Epidermal melanocyte (primary cell): ENCODE data around the gene PHLDB2.

Experiments
- DNase-seq: peaks from one replicate; pipeline ENCODE4 v3.0.0; 2011; ENCODE audit warnings: low spot score; ENCODE audit not compliant: insufficient read length

PHLDB2 gene

DNA sequence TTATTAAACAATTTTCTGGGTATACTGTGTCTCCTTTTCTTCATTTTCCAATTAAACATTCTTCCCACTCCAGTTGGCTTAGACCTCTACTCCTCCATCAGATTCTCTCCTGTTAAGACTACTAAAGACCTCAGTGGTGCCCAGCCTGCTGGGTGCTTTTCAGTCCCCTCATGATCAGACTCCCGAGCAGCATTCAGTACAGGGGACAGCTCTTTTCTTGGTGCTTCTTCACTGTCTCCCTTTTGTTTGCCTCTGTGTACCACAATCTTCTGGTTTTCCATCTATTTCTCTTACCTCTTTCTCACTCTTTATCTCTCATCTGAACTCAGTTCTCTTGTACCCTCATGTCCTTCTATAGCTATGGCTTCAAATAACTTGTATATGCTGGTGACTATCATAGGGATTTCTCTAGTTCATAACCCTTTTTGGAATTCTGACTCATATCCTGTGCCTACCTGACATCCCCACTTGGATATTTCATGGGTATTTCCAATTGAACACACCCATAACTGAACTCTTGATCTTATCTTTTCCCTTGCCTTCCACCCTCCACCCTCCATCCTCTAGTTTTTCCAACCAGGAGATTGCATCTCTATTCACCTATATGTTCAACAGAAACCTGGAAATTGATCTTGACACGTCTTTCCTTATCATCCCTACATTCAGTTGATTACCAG lies 64.2 kb downstream of the PHLDB2 start:
- DNase-seq, result no peak

DNA sequence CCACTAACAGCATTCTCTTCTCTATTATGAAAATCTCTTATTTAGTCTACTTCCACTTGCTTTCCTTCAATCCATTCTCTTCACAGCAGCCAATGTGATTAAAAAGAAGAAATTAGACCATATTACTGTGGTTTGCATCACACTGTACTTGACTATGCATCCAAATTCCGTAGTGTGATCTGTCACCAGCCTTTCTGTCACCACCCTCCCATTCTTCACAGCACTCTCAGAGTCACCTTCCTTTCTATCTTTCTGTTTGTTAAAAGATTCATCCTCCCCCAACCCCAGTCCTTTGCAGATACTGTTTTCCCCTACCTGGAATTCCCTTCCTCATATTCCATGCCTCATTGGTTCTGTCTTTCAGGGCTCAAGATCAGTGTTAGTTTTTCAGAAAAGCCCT lies 64.7 kb downstream of the PHLDB2 start:
- DNase-seq, result no peak

DNA sequence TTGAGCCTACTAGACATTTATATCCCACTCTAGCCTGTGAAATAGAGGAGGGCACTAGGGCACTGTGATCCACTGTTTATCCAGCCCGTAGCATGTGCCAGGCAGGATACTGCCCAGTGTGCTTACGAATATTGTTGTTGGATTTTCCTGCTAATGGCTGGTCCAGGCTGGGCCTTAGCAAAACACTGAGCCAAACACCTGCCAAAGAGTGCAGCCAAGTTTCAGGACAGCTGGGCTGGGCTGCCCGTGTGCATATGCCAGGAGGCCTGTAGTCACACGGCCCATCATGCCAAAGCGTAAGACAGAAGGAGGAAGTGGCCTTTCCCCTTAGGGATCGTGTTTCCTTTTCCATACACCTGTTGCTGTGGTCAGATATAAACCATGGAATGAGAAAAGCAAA lies 65.2 kb downstream of the PHLDB2 start:
- DNase-seq, result no peak

DNA sequence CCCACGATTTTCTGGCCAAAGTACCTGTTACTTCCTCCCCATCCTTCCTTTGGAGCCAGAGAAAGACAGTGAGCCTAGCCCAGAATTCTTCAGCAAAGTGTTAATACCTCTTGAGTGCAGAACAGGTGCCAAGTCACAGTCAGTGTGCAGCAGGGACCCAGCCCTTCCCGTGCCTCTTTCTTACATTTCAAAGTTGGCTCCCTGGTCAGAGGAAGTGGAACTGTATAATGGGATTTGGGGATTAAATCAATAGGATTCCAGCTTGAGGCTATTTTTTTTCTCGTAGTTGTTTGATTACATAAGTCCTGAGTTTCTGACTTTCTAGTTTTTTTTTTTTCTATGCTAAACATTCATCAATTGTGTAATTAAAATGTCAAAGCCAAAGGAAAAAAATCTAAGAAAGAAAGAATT lies 67.2 kb downstream of the PHLDB2 start:
- no peak for DNase-seq

DNA sequence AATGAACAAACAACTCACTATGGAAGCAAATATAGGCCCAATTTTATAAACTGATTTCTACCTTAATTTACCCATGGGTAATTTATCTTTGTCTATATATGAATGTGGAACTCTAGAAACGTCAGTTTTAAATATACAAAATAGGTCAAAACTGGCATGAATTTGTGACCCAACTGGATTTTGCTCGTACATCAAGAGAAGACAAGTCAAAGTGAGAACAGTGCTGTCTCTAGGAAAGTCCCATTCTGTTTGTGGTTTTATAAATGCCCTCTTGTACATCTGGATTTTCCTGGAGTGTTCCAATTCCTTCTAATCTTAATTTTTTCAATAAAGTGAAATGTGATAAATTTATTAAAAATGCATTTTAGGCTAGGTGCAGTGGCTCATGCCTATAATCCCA lies 69.5 kb downstream of the PHLDB2 start:
- DNase-seq, result no peak

DNA sequence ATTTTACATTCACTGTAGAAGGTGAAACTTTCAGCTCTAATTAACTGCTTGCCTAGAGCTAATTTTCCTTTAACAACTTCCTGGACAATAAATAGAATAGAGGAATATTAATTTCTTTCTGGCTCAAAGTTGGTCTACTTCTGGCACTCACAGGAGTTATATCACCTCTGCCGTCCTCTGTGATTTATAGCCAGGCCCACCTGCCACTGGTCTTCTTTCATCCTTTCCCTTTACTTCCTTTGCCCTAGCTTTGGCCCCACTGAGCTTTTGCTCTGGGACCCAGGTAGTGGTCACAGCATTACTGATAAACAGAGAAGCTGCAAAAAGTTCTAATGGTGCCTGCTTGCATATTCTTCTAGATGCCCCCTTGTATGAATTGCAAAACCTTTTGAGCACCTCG lies 70.4 kb downstream of the PHLDB2 start:
- no peak for DNase-seq

DNA sequence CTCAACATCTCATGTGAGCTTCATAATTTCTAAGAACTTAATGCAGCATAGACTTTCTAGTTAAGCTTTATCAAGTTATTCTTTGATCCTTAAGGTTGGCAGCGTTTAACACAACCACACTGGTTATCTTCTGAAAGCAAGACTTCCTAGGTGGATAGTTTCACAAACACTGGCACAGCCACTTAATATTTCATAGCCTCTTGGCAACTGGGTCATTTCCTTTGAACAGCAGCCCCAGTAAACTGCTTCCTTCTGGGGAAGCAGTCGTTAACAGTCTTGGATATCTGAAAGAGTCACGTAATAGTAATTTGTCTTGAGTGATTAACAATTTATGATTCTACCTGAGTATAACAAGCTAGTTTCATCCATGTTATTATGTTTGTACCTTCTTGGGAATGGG lies 73.9 kb downstream of the PHLDB2 start:
- DNase-seq, result no peak

DNA sequence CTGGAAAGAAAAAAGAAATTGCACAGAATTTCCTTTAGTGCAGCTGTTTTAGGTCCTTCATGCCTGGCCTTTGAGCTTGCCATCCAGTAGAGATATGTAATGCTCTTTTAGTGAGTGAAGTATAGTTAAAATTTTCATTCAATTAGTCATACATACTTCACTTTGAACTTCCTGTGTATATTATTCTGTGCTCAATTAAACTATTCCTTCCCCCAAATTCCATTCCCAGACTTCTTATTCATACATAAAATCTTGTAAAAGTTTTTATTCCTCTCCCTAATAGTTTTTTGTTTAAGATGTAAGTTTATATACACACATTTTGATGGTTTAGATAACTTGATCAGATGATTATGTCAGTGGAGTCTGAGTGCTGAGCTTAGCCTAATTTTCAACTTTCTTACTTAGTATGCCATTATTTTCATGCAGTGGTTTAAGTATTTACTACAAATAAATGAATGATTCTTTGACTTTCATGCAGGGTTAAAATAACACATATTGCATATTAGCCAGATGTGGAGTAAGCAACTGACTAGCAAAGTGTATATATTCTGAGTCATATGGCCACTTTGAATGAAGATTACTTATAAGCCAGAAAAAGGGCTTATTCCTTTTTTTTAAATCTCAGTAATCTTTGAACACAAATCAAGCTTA lies 77.3 kb downstream of the PHLDB2 start:
- peak; percentile 49 for DNase-seq

DNA sequence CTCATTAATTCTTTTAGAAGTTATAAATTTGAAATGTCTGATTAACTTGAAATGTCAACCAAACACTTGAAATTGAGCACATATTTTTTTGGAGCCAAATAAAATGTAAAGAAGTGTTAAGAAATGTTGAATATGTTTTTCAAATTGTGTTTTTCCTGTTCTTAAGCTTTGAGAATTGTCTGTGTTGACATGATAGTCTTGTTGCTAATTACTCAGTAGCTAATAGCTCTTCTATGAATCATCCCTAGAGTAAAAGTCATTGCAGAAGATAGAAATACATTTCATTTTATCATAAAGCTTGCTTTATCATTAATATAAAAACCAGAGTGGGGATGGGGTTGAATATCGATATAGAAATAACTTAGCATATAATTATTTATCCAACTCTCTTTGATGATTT lies 77.9 kb downstream of the PHLDB2 start:
- no peak for DNase-seq

DNA sequence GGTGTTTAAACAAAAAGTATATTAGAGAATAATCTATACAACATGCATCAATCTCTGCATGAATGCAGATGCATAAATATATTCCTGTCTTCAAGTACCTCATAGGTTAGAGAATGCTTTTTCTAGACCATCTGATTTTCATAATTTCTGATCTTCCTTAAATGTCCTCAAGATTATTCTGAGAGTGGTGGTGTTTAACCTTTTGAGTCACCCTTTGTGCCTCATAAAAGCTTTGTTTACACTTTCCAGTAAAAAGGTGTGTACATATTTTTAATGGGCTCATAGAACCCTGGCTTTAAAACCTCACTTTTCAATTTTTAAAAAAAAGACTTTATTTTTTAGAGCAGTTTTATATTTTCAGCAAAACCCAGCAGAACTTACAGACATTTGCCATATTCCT lies 78.8 kb downstream of the PHLDB2 start:
- DNase-seq, result no peak

DNA sequence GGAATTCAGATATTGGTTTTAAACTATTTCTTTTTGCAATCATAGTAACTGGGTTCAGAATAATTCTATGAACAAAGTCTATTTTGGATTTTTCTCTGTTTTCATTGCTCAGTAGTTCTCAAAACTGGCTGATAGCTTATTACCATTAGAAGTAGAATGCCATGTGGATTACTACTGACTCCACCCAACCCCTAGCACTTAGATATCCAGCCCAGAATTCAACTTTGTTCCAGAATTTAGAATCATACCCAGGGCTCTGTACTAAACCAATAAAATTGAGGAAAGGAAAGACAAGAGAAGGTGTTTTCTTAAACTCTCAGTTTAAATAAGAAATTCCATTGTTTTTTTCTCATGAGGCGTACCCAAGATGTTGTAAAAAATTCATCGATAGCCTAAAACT lies 80.8 kb downstream of the PHLDB2 start:
- DNase-seq, result no peak

DNA sequence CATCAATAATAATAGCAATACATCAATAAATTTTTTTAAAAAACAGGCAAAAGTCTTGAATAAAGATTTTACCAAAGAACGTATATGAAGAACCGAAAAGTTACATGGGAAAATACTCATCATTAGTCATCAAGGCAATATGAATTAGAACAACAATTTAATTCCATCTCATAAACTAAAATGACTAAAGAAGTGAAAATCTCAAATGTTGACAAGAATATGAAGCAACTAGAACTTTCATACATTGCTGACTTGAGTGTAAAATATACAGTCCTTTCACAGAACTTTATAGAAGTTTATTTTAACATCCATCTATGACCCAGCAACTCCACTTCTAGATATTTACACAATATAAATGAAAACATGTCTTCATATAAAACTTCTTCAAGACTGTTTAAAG lies 84.5 kb downstream of the PHLDB2 start:
- DNase-seq, result no peak

DNA sequence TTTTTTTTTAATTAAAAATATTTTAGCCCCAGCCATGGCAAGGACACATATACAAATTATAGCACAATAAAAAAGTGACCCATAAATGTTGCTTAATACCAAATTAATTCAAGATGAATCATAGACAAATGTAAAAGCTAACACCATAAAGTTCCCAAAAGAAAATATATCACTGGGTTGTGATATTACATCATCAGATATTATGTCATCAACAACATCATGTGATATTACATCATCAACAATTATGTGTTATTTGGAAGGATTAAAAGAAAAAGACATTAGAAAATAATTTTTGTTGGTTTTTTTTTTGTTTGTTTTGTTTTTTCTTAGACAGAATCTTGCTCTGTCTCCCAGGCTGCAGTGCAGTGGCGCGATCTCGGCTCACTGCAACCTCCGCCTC lies 85.3 kb downstream of the PHLDB2 start:
- no peak for DNase-seq

DNA sequence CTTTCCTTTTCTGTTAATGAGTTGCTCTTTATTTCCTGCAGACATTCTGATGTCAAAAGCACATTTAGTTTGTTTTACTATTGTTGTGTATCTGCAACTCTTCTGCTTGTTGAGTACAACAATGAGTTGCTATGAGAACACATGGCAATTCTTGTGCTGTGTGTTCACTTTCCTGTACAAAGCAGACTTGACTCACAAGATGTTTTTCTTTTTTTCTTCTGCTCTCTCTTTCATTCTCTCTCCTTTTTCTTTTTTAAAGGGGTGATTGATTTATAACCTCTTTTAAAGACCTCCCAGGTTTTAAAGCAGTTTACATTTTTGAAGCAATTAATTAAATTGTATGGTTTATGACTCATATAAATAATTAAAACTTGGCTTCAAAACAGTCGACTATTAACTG lies 88.2 kb downstream of the PHLDB2 start:
- no peak for DNase-seq

DNA sequence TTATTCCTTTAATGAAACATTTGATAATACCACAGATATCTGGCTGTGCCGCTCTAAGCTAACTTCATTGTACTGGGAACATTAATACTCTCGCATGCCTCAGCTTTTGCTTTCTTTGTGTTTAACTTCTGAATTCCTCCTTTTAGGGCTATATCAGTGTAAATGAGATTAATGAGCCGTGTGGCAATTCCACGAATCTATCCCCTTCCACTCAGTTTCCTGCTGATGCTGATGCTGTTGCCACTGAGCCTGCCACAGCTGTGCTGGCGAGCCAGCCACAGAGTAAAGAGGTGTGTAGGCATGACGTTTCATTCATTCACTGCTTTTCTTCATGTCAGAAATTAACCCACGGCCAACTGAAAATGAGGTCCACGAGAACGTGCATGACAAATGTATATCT lies 89.7 kb downstream of the PHLDB2 start:
- DNase-seq, result no peak

DNA sequence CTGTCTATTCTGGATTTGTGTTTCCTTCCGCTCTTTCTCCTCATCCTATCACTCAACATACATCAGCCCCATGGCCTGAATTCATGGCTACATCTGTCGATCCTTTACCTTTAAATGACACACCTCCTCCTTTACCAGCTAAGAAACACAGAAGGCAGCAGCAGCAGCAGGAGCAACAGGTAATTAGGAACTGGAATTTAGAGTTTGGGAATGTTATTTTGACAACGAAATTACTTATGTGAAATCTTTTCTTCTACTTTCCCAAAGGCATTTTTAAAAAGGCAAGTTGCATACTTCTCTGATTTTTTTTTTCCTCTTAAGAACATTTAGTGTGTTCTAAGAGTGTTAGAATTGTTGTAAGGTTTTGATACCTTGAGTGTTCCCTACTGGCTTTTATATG lies 90.6 kb downstream of the PHLDB2 start:
- DNase-seq, result no peak

DNA sequence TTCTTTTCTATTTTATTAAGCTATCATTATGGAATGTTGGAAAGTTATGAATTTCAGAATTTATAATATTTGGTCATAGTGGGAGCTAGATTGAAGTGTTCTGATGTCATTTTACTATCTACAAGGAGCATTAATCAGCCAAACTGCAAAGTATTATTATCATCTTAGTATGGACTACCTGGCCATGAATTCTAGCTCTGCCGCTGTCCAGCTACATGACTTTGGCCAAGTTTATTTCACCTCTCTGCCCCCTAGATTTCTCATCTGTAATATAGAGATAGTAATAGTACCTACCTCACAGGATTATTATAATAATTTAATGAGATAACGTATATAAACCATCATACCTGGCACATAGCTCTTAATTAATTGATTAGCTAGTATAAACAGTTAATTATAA lies 92.0 kb downstream of the PHLDB2 start:
- no peak for DNase-seq

DNA sequence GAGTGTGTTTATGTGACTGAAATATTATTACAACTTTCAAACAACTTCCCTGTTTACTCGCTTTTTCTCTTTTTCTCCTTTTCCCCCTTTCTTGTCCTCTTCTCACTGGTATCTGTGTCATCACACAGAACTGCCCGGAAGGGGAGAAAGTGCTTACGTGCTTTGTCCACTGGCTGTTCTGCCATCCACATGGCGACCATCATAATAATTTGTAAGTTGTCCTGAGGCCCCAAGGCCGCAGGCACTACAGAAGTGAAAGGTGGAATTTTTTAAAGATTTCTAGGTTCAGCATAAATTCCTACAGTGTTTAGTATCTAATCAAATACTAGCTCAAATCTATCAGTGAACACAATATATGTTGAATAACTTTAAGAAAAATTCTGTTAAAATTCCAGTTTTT lies 93.0 kb downstream of the PHLDB2 start:
- no peak for DNase-seq

DNA sequence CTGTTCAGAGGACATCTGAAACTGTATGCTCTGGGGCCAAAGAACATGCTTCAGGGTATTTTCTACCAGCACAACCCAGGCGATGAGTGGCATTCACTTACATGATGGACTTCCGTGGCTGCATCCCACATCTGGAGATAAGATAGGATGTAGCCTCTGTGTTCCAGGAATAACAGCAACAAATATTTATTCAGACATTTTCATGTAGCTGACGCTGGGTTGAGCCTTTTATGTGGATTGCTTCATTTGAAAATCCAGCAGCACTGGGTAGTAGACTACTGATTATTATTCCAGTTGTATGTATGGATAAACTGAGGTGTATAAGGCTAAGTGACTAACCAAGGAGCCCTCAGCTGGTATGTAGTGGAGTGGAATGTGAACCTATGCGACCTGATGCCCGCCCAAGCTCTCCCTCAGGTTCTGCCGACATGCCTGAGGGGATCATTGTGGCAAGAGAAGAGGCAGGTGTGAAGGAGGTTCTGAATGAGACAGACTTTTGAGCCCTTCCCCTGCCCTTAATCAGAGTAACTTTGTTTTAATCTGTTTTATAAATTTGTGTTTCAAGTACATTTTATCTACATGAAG lies 93.9 kb downstream of the PHLDB2 start:
- no peak for DNase-seq

DNA sequence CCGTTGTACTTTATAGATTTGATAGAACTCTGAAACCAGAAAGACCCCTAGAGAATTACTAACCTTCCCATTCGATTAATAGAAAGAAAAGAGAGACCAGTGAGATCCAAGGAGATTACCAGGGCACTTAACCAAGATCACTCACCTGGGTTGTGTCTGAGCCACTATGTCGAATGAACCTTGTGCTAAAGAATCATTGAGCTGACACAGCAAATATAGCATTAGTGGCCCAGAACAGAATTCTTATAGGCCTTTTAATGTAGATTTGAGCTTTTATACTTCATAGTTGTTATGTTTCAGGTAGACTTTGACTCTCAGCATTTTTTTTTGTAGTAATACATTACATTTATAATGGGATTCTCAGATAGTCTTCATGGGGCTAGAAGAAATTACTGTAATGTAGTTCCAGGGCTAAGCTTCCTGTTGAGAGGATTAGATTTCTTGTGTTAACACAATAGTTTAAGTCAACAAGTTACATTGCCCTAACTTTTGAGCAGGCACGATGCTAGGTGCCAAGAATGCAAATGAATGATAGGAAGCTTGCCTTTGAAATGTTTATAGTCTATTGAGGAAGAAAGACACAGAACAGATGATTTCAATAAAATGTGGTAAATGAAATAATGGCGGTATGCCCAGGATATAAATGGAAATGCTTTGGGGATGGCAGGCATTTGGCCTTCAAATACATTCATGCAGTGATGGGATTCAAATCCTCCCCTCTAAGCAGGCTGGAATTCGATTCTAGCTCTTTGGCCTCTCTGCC lies 95.3 kb downstream of the PHLDB2 start:
- DNase-seq, result no peak

DNA sequence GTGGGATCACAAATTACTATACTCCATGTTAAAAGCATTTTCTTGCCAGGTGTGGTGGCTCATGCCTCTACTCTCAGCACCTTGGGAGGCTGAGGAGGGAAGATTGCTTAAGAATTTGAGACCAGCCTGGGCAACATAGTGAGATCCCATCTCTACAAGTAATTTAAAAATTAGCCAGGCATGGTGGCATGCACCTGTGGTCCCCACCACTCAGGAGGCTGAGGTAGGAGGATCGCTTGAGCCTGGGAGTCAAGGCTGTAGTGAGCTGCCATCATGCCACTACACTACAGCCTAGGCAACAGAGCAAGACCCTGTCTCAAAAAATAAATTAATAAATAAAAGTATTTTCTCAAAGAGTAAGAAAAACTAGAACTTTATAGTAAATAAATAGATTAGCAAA lies 96.8 kb downstream of the PHLDB2 start:
- no peak for DNase-seq

DNA sequence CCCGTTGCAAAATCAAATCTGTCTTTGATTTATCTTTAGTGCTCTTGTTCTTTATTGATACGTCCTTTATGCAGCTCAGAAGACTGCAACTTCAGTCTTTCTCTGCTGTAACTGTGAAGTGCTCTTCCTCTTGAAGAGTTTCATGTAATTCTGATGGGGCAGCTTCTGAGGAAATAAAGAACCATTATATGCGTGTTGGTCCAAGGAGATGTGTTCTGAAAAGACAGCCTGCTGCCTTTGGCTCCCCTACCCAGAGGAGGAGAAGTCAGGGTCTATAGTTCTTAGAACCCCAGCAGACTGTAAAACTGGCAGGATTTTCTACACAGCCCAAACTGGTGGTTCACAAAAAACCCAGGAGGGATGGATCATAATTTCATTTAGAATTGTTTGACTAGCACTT lies 97.4 kb downstream of the PHLDB2 start:
- DNase-seq, result no peak
